Testis (tissue), 2 donors: ENCODE results near the gene DNALI1.

ENCODE experiments used
- POLR2A ChIP-seq: fragments of 450-650 bp; IDR thresholded peaks from one replicate; pipeline ENCODE4 v1.6.1; 2017; ENCODE audit warnings: antibody characterized with exemption, mild to moderate bottlenecking, moderate library complexity
- TF ChIP-seq, protein P1 (sequence below), 3 experiments: fragments of 450-650 bp in 2 of 3; fragments of 200-600 bp in 1 of 3; sonication (generic) in 1 of 3; IDR thresholded peaks; one replicate each; pipeline ENCODE4 v1.5.1; 2016 to 2019; ENCODE audit warnings: antibody characterized with exemption in 3 of 3, mild to moderate bottlenecking in 2 of 3, moderate library complexity in 1 of 3

DNA sequence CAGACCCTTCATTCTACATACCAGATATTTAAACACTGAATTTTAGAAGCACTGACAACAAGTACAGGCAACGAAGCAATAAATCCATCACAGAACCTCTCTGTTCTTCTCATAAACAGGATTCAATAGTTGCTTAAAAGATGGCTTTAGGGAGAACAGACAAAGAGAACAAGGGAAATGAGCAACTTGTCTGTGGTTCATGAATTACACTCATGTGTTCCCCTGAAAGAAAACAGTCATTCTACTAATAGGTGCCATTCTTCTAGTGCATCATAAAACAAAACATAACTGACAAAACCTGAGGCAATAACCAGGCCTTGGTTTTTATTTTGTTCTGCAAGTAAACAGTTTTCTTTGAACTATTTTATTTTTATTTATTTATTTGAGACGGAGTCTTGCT is 32.2 kb downstream of the DNALI1 start:
- no peak for TF ChIP-seq POLR2A
- TF ChIP-seq, protein P1, sequence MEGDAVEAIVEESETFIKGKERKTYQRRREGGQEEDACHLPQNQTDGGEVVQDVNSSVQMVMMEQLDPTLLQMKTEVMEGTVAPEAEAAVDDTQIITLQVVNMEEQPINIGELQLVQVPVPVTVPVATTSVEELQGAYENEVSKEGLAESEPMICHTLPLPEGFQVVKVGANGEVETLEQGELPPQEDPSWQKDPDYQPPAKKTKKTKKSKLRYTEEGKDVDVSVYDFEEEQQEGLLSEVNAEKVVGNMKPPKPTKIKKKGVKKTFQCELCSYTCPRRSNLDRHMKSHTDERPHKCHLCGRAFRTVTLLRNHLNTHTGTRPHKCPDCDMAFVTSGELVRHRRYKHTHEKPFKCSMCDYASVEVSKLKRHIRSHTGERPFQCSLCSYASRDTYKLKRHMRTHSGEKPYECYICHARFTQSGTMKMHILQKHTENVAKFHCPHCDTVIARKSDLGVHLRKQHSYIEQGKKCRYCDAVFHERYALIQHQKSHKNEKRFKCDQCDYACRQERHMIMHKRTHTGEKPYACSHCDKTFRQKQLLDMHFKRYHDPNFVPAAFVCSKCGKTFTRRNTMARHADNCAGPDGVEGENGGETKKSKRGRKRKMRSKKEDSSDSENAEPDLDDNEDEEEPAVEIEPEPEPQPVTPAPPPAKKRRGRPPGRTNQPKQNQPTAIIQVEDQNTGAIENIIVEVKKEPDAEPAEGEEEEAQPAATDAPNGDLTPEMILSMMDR (IDR thresholded peaks at IDR 0.05), result no peak
